ENCODE results near the gene PGBD5. TPM values are rescaled to one million over a fixed set of nuclear protein-coding genes. Genes with fewer than 3 reads are reported as not detected.
A peak's percentile ranks its signal among the peaks of the same experiment; 100 is the strongest.

The PGBD5 gene
- total and polyA plus RNA-seq, 2 donors (not counting 1 experiment from before 2014, with no cell fraction given), result 0.10 to 0.17 TPM

- Histone ChIP-seq H3K9me3 (ENCODE audit: control insufficient read depth, insufficient read depth, low read depth, low read length) (no peaks in the 10 kb centered on the region), H3K79me2 (ENCODE audit: control insufficient read depth, insufficient read depth, low read length) (no peaks in the 10 kb centered on the region), H3K4me3 (replicated peaks in 1 of 4; ENCODE audit: control extremely low read depth in 1 of 4, insufficient read depth in 1 of 4, low read depth in 3 of 4, low read length in 4 of 4) (no peak overlapping the region), H3K4me2 (ENCODE audit: extremely low read depth, insufficient read depth, low read length) (no peak overlapping the region), H3K36me3 (ENCODE audit: control insufficient read depth, insufficient read depth, low read length) (no peaks in the 10 kb centered on the region), H3K9ac (ENCODE audit: insufficient read depth, low read length) (no peak overlapping the region), H2AFZ (ENCODE audit: low read length) (no peak overlapping the region), H4K20me1 (ENCODE audit: control insufficient read depth, extremely low read depth, insufficient read depth, low read length) (no peaks in the 10 kb centered on the region), H3K4me1 (ENCODE audit: control insufficient read depth, extremely low read depth, insufficient read depth, low read length) (no peaks in the 10 kb centered on the region), H3K27ac (ENCODE audit: insufficient read depth, low read length) (no peak overlapping the region), H3K27me3 (ENCODE audit: control insufficient read depth, insufficient read depth, low read length) (no peaks in the 10 kb centered on the region)
- DNase-seq (ENCODE audit: low read depth in 2 of 2), result no peak
- TF ChIP-seq EZH2 (IDR thresholded peaks at IDR 0.05; ENCODE audit: low read length, missing control alignments) (no peak), CTCF (conservative IDR thresholded peaks at IDR 0.05 in 1 of 2, IDR thresholded peaks at IDR 0.05 in 1 of 2; ENCODE audit: low read depth in 1 of 2, low read length in 2 of 2) (no peak)
These were observed 134.2 kb downstream of the PGBD5 start for GRCh38 chr1:230291731-230292620.

- Histone ChIP-seq H2AFZ (ENCODE audit: low read length) (no peak overlapping the region), H4K20me1 (ENCODE audit: control insufficient read depth, extremely low read depth, insufficient read depth, low read length) (no peaks in the 10 kb centered on the region), H3K27me3 (ENCODE audit: control insufficient read depth, insufficient read depth, low read length) (no peaks in the 10 kb centered on the region), H3K9ac (ENCODE audit: insufficient read depth, low read length) (no peak overlapping the region), H3K27ac (ENCODE audit: insufficient read depth, low read length) (no peak overlapping the region), H3K36me3 (ENCODE audit: control insufficient read depth, insufficient read depth, low read length) (no peaks in the 10 kb centered on the region), H3K4me2 (ENCODE audit: extremely low read depth, insufficient read depth, low read length) (no peak overlapping the region), H3K9me3 (ENCODE audit: control insufficient read depth, insufficient read depth, low read depth, low read length) (no peaks in the 10 kb centered on the region), H3K4me3 (replicated peaks in 1 of 4; ENCODE audit: control extremely low read depth in 1 of 4, insufficient read depth in 1 of 4, low read depth in 3 of 4, low read length in 4 of 4) (no peak overlapping the region), H3K79me2 (ENCODE audit: control insufficient read depth, insufficient read depth, low read length) (no peaks in the 10 kb centered on the region), H3K4me1 (ENCODE audit: control insufficient read depth, extremely low read depth, insufficient read depth, low read length) (no peaks in the 10 kb centered on the region)
- no peak for DNase-seq (ENCODE audit: low read depth in 2 of 2)
- TF ChIP-seq EZH2 (IDR thresholded peaks at IDR 0.05; ENCODE audit: low read length, missing control alignments) (no peak), CTCF (conservative IDR thresholded peaks at IDR 0.05 in 1 of 2, IDR thresholded peaks at IDR 0.05 in 1 of 2; ENCODE audit: low read depth in 1 of 2, low read length in 2 of 2) (no peak)
These were observed 136.8 kb downstream of the PGBD5 start for GRCh38 chr1:230289350-230289644.

DNA sequence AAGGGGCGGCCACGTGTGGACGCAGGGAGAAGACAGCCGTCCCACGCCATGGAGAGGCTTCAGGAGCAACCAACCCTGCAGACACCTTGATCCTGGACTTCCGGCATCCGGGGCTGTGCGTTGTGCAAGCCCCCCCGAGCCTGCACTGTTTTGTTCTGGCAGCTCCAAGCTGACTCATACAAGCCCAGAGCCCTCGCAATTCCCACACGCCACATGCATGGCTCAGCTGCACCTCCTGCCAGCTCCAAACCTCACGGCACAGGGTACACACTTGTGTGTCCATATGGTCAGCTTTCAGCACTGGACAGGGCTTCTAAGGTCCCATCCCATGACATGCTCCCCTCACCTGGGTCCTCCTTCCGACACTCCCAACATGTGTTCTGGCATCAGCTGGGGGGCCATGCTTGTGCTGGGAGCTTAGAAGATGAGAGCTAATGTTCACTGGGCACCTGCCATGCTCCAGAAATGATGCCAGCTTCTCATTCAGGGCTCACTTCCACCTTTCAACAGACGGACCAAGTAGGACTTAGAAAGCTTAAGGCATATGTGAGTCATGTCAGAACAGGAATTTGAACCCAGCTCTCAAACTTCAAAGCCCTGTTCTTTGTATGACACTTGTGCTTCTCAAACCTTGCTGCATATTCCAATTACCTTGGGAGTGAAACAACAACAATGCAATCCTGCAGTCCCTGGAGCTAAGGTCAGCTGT lies 137.3 kb downstream of the PGBD5 start:
- TF ChIP-seq CTCF (conservative IDR thresholded peaks at IDR 0.05 in 1 of 2, IDR thresholded peaks at IDR 0.05 in 1 of 2; ENCODE audit: low read depth in 1 of 2, low read length in 2 of 2) (no peak), EZH2 (IDR thresholded peaks at IDR 0.05; ENCODE audit: low read length, missing control alignments) (no peak)
- DNase-seq (ENCODE audit: low read depth in 2 of 2), result peak in 1 of 2 donors; percentile 47
- H3K4me1 ChIP-seq (ENCODE audit: control insufficient read depth, extremely low read depth, insufficient read depth, low read length), result no peaks in the 10 kb centered on the region

More for the DNA sequence above, 137.3 kb downstream of the PGBD5 start:
- no peak overlapping the region for H3K4me2 ChIP-seq (ENCODE audit: extremely low read depth, insufficient read depth, low read length)
- H3K27me3 ChIP-seq (ENCODE audit: control insufficient read depth, insufficient read depth, low read length), result no peaks in the 10 kb centered on the region
- H3K79me2 ChIP-seq (ENCODE audit: control insufficient read depth, insufficient read depth, low read length), result no peaks in the 10 kb centered on the region
- H3K27ac ChIP-seq (ENCODE audit: insufficient read depth, low read length), result no peak overlapping the region
- H3K9ac ChIP-seq (ENCODE audit: insufficient read depth, low read length), result no peak overlapping the region
- H2AFZ ChIP-seq (ENCODE audit: low read length), result no peak overlapping the region
- H3K4me3 ChIP-seq (replicated peaks in 1 of 4; ENCODE audit: control extremely low read depth in 1 of 4, insufficient read depth in 1 of 4, low read depth in 3 of 4, low read length in 4 of 4), result no peak overlapping the region
- H3K36me3 ChIP-seq (ENCODE audit: control insufficient read depth, insufficient read depth, low read length), result no peaks in the 10 kb centered on the region
- H3K9me3 ChIP-seq (ENCODE audit: control insufficient read depth, insufficient read depth, low read depth, low read length), result no peaks in the 10 kb centered on the region
- H4K20me1 ChIP-seq (ENCODE audit: control insufficient read depth, extremely low read depth, insufficient read depth, low read length), result no peaks in the 10 kb centered on the region

Data from fibroblast of lung (primary cell).